ENCODE measurements around the gene ZNF514. TPM values are rescaled to one million over a fixed set of nuclear protein-coding genes. Genes with fewer than 3 reads are reported as not detected.

The ZNF514 gene
- total and polyA plus RNA-seq, 5 donors = 7.9 to 15.8 (median 13.0) TPM

- peak; percentile 68 to 72 for ATAC-seq
Observed at GRCh38 chr2:95179451-95179850, 19.8 kb upstream of the ZNF514 start.

GRCh38 chr2:95174031-95174542 lies 14.4 kb upstream of the ZNF514 start:
- DNase-seq = no peak
- H3K4me1 ChIP-seq (ENCODE audit: control insufficient read depth, insufficient read depth, low read length) = no peaks in the 10 kb centered on the region
- no peaks in the 10 kb centered on the region for H3K9me3 ChIP-seq (ENCODE audit: control insufficient read depth, low read length)
- no peak overlapping the region for H3K4me3 ChIP-seq (ENCODE audit: low read length)
- H3K27me3 ChIP-seq (ENCODE audit: control insufficient read depth, insufficient read depth) = no peaks in the 10 kb centered on the region
- intact Hi-C loops (cut with DNase I) = no loop called here
- no peak overlapping the region for H3K27ac ChIP-seq (ENCODE audit: low read length)
- ATAC-seq = no peak
- 80% methylated on average over 2 of the region's 2 CpGs for WGBS

More at GRCh38 chr2:95179451-95179850, 19.8 kb upstream of the ZNF514 start:
- Histone ChIP-seq H3K4me3 (ENCODE audit: low read length) (no peak overlapping the region), H3K27me3 (ENCODE audit: control insufficient read depth, insufficient read depth) (no peaks in the 10 kb centered on the region), H3K9me3 (ENCODE audit: control insufficient read depth, low read length) (no peaks in the 10 kb centered on the region), H3K27ac (ENCODE audit: low read length) (no peak overlapping the region), H3K4me1 (ENCODE audit: control insufficient read depth, insufficient read depth, low read length) (no peaks in the 10 kb centered on the region)
- peak; percentile 33 to 72 (median 62) for DNase-seq
- intact Hi-C loops (cut with DNase I) = no loop called here
- 63% methylated on average over 7 of the region's 7 CpGs for WGBS

GRCh38 chr2:95171902-95172301 lies 12.3 kb upstream of the ZNF514 start:
- Histone ChIP-seq H3K4me3 (ENCODE audit: low read length) (no peak overlapping the region), H3K27ac (ENCODE audit: low read length) (no peak overlapping the region), H3K27me3 (ENCODE audit: control insufficient read depth, insufficient read depth) (no peaks in the 10 kb centered on the region), H3K4me1 (ENCODE audit: control insufficient read depth, insufficient read depth, low read length) (peaks cover under 1% of the 10 kb centered on the region), H3K9me3 (ENCODE audit: control insufficient read depth, low read length) (no peaks in the 10 kb centered on the region)
- 81% methylated on average over 7 of the region's 7 CpGs for WGBS
- intact Hi-C loops (cut with DNase I) = no loop called here
- ATAC-seq = no peak
- no peak for DNase-seq

- Histone ChIP-seq H3K27ac (ENCODE audit: low read length) (peak overlapping the region; percentile 45), H3K9me3 (ENCODE audit: control insufficient read depth, low read length) (no peaks in the 10 kb centered on the region), H3K27me3 (ENCODE audit: control insufficient read depth, insufficient read depth) (no peaks in the 10 kb centered on the region), H3K4me3 (ENCODE audit: low read length) (peak overlapping the region; percentile 59), H3K4me1 (ENCODE audit: control insufficient read depth, insufficient read depth, low read length) (peaks cover 4% of the 10 kb centered on the region)
- intact Hi-C loops (cut with DNase I) = no loop called here
- peak in 1 of 2 donors; percentile 9 for ATAC-seq
- 11% methylated on average over 16 of the region's 16 CpGs for WGBS
- DNase-seq = no peak
Observed at GRCh38 chr2:95166065-95166763, 6.6 kb upstream of the ZNF514 start.

- Histone ChIP-seq H3K4me3 (ENCODE audit: low read length) (peak within 1 kb of the TSS; percentile 59), H3K27me3 (ENCODE audit: control insufficient read depth, insufficient read depth) (no peaks in the 10 kb centered on the region), H3K9me3 (ENCODE audit: control insufficient read depth, low read length) (no peaks in the 10 kb centered on the region), H3K4me1 (ENCODE audit: control insufficient read depth, insufficient read depth, low read length) (peaks cover 4% of the 10 kb centered on the region), H3K27ac (ENCODE audit: low read length) (peak within 1 kb of the TSS; percentile 99)
- DNase-seq = peak; percentile 99
- ATAC-seq = peak; percentile 99
- intact Hi-C loops (cut with DNase I) = no loop called here
- under 1% methylated on average over 56 of the region's 56 CpGs for WGBS
Observed at GRCh38 chr2:95165371-95166064, 5.9 kb upstream of the ZNF514 start, which contains the start of gene ZNF2. Gene ZNF2, plus strand, starts transcription at chr2:95165809. Its CDS starts 10,418 bp downstream, at chr2:95176227.

GRCh38 chr2:95165030-95165370 lies 5.4 kb upstream of the ZNF514 start:
- intact Hi-C loops (cut with DNase I) = no loop called here
- Histone ChIP-seq H3K9me3 (ENCODE audit: control insufficient read depth, low read length) (no peaks in the 10 kb centered on the region), H3K4me1 (ENCODE audit: control insufficient read depth, insufficient read depth, low read length) (peaks cover 4% of the 10 kb centered on the region), H3K4me3 (ENCODE audit: low read length) (peak overlapping the region; percentile 59), H3K27me3 (ENCODE audit: control insufficient read depth, insufficient read depth) (no peaks in the 10 kb centered on the region), H3K27ac (ENCODE audit: low read length) (peak overlapping the region; percentile 99)
- WGBS = 2% methylated on average over 9 of the region's 9 CpGs
- ATAC-seq (no peak), DNase-seq (no peak)

- Histone ChIP-seq H3K4me1 (ENCODE audit: control insufficient read depth, insufficient read depth, low read length) (peaks cover 6% of the 10 kb centered on the region), H3K27ac (ENCODE audit: low read length) (peak overlapping the region; percentile 15), H3K4me3 (ENCODE audit: low read length) (peak overlapping the region; percentile 58), H3K9me3 (ENCODE audit: control insufficient read depth, low read length) (no peaks in the 10 kb centered on the region), H3K27me3 (ENCODE audit: control insufficient read depth, insufficient read depth) (no peaks in the 10 kb centered on the region)
- WGBS = under 1% methylated on average over 58 of the region's 58 CpGs
- ATAC-seq (peak; percentile 80), DNase-seq (peak; percentile 67 to 83 (median 81))
- intact Hi-C loops (cut with DNase I) = no loop called here
Observed at GRCh38 chr2:95158891-95159619, 593 bp downstream of the ZNF514 start.

- DNase-seq = no peak
- intact Hi-C loops (cut with DNase I) = no loop called here
- peak overlapping the region; percentile 58 for H3K4me3 ChIP-seq (ENCODE audit: low read length)
- ATAC-seq = no peak
- no peak overlapping the region for H3K27ac ChIP-seq (ENCODE audit: low read length)
- 60% methylated on average over 10 of the region's 10 CpGs for WGBS
- no peaks in the 10 kb centered on the region for H3K27me3 ChIP-seq (ENCODE audit: control insufficient read depth, insufficient read depth)
- peaks cover 6% of the 10 kb centered on the region for H3K4me1 ChIP-seq (ENCODE audit: control insufficient read depth, insufficient read depth, low read length)
- H3K9me3 ChIP-seq (ENCODE audit: control insufficient read depth, low read length) = no peaks in the 10 kb centered on the region
Observed at GRCh38 chr2:95158441-95158840, 1.2 kb downstream of the ZNF514 start.

GRCh38 chr2:95149397-95149984 lies 10.2 kb downstream of the ZNF514 start:
- no peak overlapping the region for H3K27ac ChIP-seq (ENCODE audit: low read length)
- H3K4me1 ChIP-seq (ENCODE audit: control insufficient read depth, insufficient read depth, low read length) = no peaks in the 10 kb centered on the region
- intact Hi-C loops (cut with DNase I) = no loop called here
- WGBS = 98% methylated on average over 6 of the region's 6 CpGs
- ATAC-seq (no peak), DNase-seq (no peak)
- peaks cover 24% of the 10 kb centered on the region for H3K9me3 ChIP-seq (ENCODE audit: control insufficient read depth, low read length)
- H3K4me3 ChIP-seq (ENCODE audit: low read length) = peak overlapping the region; percentile 25
- no peaks in the 10 kb centered on the region for H3K27me3 ChIP-seq (ENCODE audit: control insufficient read depth, insufficient read depth)

GRCh38 chr2:95143838-95144237 lies 15.8 kb downstream of the ZNF514 start:
- 94% methylated on average over 2 of the region's 2 CpGs for WGBS
- Histone ChIP-seq H3K27me3 (ENCODE audit: control insufficient read depth, insufficient read depth) (no peaks in the 10 kb centered on the region), H3K9me3 (ENCODE audit: control insufficient read depth, low read length) (peaks cover 11% of the 10 kb centered on the region), H3K4me3 (ENCODE audit: low read length) (no peak overlapping the region), H3K4me1 (ENCODE audit: control insufficient read depth, insufficient read depth, low read length) (no peaks in the 10 kb centered on the region), H3K27ac (ENCODE audit: low read length) (no peak overlapping the region)
- DNase-seq (no peak), ATAC-seq (no peak)
- intact Hi-C loops (cut with DNase I) = no loop called here

Data from right cardiac atrium (tissue), 5 donors.